Smooth muscle cell (in vitro differentiated cells): Measurements from ENCODE around the gene GALNT9. TPM values are rescaled to one million over a fixed set of nuclear protein-coding genes. Genes with fewer than 3 reads are reported as not detected.

Experiments
- DNase-seq: peaks from one replicate; lab custom pipeline; 2025; ENCODE audit not compliant: unreplicated experiment; lab: John Stamatoyannopoulos, UW
- H2AFZ ChIP-seq: fragments of 200-600 bp; sonication (generic); 2 replicates; pipeline ENCODE4 v1.6.0; 2016; ENCODE audit warnings: antibody characterized with exemption, low read depth, mild to moderate bottlenecking
- H3F3A ChIP-seq: fragments of 200-600 bp; sonication (generic); 2 replicates; pipeline ENCODE4 v1.6.0; 2017; ENCODE audit warnings: antibody characterized with exemption, low read depth
- H3K27ac ChIP-seq: fragments of 200-600 bp; sonication (generic); 2 replicates; pipeline ENCODE4 v1.5.1; 2016; ENCODE audit warnings: low read depth, mild to moderate bottlenecking
- H3K27me3 ChIP-seq: fragments of 200-600 bp; sonication (generic); 2 replicates; pipeline ENCODE4 v1.6.1; 2016; ENCODE audit warnings: low read depth, mild to moderate bottlenecking
- H3K36me3 ChIP-seq: fragments of 200-600 bp; sonication (generic); 2 replicates; pipeline ENCODE4 v1.5.1; 2016; ENCODE audit warnings: low read depth
- H3K4me1 ChIP-seq: fragments of 200-600 bp; sonication (generic); 2 replicates; pipeline ENCODE4 v1.5.1; 2016; ENCODE audit warnings: low read depth
- H3K4me2 ChIP-seq: fragments of 200-600 bp; sonication (generic); 2 replicates; pipeline ENCODE4 v1.6.0; 2016; ENCODE audit warnings: mild to moderate bottlenecking
- H3K4me3 ChIP-seq: fragments of 200-600 bp; sonication (generic); 2 replicates; pipeline ENCODE4 v1.5.1; 2016; ENCODE audit warnings: mild to moderate bottlenecking
- H3K79me2 ChIP-seq: fragments of 200-600 bp; sonication (generic); 2 replicates; pipeline ENCODE4 v1.6.0; 2016; ENCODE audit warnings: low read depth, mild to moderate bottlenecking
- H3K9ac ChIP-seq: fragments of 200-600 bp; sonication (generic); 2 replicates; pipeline ENCODE4 v1.6.0; 2016; ENCODE audit warnings: low read depth
- H3K9me3 ChIP-seq: fragments of 200-600 bp; sonication (generic); replicated peaks from 2 replicates; pipeline ENCODE4 v1.5.1; 2016; ENCODE audit warnings: low read depth
- H4K20me1 ChIP-seq: fragments of 200-600 bp; sonication (generic); 2 replicates; pipeline ENCODE4 v1.6.0; 2016; ENCODE audit warnings: low read depth
- WGBS: methylation state at CpG from one replicate; pipeline ENCODE4 v1.1.7; 2016; ENCODE audit warnings: low lambda C conversion rate; 5-methylcytosine and 5-hydroxymethylcytosine counted together
- polyA plus RNA-seq: library from polyadenylated mRNA; unstranded; fragments of >200 nt; fragmentation: Nextera tagmentation; extraction: Ambion mirVana; gene quantifications from 2 replicates; pipeline ENCODE4 v1.2.1, GENCODE V29; 2016
- total RNA-seq: library from RNA; depleted of rRNA; stranded (reverse); fragments of >200 nt; gene quantifications from 2 replicates; pipeline ENCODE4 v1.2.3, GENCODE V29; 2014
- TF ChIP-seq, protein P1 (sequence below): fragments of 200-600 bp; sonication (generic); IDR thresholded peaks from 2 replicates; pipeline ENCODE4 v1.5.1; 2017; ENCODE audit warnings: borderline replicate concordance, mild to moderate bottlenecking, antibody characterized with exemption; ENCODE audit not compliant: insufficient read depth, poor library complexity, severe bottlenecking

GALNT9 gene
- total and polyA plus RNA-seq, 2 experiments from 2014 or later: 1.1 TPM; not detected in 1

DNA sequence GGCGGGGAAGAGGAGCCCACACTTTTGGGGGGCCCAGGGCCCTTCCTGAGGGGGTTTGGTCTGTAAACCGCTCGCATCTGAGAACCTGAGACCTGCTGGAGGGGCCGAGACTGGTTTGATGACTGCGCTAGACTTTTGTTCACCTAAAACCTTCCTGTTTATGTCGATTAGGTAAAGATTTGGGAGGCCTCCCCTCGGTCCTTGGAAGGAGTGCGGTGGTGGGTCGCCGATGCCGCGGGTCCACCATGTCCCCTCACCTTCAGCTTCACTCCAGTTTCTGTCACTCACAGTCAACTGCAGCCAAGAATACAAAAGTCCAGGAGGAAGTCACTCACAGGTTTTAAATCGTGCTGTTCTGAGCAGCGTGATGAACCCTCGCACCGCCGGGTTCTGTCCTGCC is 10.5 kb upstream of the GALNT9 start:
- Histone ChIP-seq H3K9me3 (no peaks in the 10 kb centered on the region), H3K4me2 (no peak overlapping the region), H3K27me3 (peaks cover 14% of the 10 kb centered on the region), H3K9ac (no peak overlapping the region), H3K27ac (no peak overlapping the region), H2AFZ (no peak overlapping the region), H3K4me1 (no peaks in the 10 kb centered on the region), H3F3A (no peaks in the 10 kb centered on the region), H3K79me2 (no peaks in the 10 kb centered on the region), H3K4me3 (no peak overlapping the region), H4K20me1 (no peaks in the 10 kb centered on the region), H3K36me3 (no peaks in the 10 kb centered on the region)
- no peak for DNase-seq
- 82% methylated on average over 17 of the region's 17 CpGs for WGBS
- TF ChIP-seq, protein P1, sequence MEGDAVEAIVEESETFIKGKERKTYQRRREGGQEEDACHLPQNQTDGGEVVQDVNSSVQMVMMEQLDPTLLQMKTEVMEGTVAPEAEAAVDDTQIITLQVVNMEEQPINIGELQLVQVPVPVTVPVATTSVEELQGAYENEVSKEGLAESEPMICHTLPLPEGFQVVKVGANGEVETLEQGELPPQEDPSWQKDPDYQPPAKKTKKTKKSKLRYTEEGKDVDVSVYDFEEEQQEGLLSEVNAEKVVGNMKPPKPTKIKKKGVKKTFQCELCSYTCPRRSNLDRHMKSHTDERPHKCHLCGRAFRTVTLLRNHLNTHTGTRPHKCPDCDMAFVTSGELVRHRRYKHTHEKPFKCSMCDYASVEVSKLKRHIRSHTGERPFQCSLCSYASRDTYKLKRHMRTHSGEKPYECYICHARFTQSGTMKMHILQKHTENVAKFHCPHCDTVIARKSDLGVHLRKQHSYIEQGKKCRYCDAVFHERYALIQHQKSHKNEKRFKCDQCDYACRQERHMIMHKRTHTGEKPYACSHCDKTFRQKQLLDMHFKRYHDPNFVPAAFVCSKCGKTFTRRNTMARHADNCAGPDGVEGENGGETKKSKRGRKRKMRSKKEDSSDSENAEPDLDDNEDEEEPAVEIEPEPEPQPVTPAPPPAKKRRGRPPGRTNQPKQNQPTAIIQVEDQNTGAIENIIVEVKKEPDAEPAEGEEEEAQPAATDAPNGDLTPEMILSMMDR: no peak

- H3K9me3 ChIP-seq: no peaks in the 10 kb centered on the region
- no peaks in the 10 kb centered on the region for H3K79me2 ChIP-seq
- peaks cover 23% of the 10 kb centered on the region for H3K27me3 ChIP-seq
- no peaks in the 10 kb centered on the region for H4K20me1 ChIP-seq
- WGBS: 92% methylated on average over 24 of the region's 24 CpGs
- no peak overlapping the region for H3K4me3 ChIP-seq
- no peak overlapping the region for H3K4me2 ChIP-seq
- no peak for DNase-seq
- H3F3A ChIP-seq: no peaks in the 10 kb centered on the region
- H3K27ac ChIP-seq: no peak overlapping the region
- no peak overlapping the region for H3K9ac ChIP-seq
- no peaks in the 10 kb centered on the region for H3K36me3 ChIP-seq
- no peak overlapping the region for H2AFZ ChIP-seq
- no peaks in the 10 kb centered on the region for H3K4me1 ChIP-seq
- TF ChIP-seq, protein P1: no peak
These were observed 9.4 kb upstream of the GALNT9 start for GRCh38 chr12:132338781-132339180.

- H3K36me3 ChIP-seq: no peaks in the 10 kb centered on the region
- no peaks in the 10 kb centered on the region for H3F3A ChIP-seq
- no peak overlapping the region for H3K4me2 ChIP-seq
- H3K4me1 ChIP-seq: no peaks in the 10 kb centered on the region
- H3K27ac ChIP-seq: no peak overlapping the region
- no peak overlapping the region for H3K4me3 ChIP-seq
- no peak for DNase-seq
- no peaks in the 10 kb centered on the region for H3K9me3 ChIP-seq
- H4K20me1 ChIP-seq: no peaks in the 10 kb centered on the region
- H3K79me2 ChIP-seq: no peaks in the 10 kb centered on the region
- peaks cover 21% of the 10 kb centered on the region for H3K27me3 ChIP-seq
- H2AFZ ChIP-seq: no peak overlapping the region
- 94% methylated on average over 20 of the region's 20 CpGs for WGBS
- TF ChIP-seq, protein P1: no peak
- no peak overlapping the region for H3K9ac ChIP-seq
These were observed 8.9 kb upstream of the GALNT9 start for GRCh38 chr12:132338311-132338710.

DNA sequence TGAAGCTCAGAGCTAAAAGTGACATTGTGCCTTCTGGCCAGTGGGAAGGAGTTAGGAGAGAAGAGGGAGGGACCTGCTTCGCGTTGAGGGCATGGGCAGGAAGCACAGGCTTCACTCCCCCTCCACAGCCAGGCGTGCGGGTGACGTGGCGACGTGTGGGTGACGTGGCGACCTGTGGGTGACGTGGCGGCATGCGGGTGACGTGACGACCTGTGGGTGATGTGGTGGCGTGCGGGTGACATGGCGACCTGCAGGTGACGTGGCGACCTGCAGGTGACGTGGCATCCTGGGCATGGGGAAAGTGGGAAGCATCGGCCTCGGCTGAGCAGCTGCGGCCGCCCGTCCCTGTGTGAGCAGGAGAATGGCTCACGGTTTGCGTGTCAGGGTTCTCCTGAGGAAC is 8.2 kb upstream of the GALNT9 start:
- H3K36me3 ChIP-seq: no peaks in the 10 kb centered on the region
- no peak overlapping the region for H3K4me2 ChIP-seq
- no peak overlapping the region for H3K4me3 ChIP-seq
- WGBS: 95% methylated on average over 27 of the region's 27 CpGs
- TF ChIP-seq, protein P1: no peak
- no peaks in the 10 kb centered on the region for H3F3A ChIP-seq
- no peak overlapping the region for H3K27ac ChIP-seq
- no peak for DNase-seq
- H3K79me2 ChIP-seq: no peaks in the 10 kb centered on the region
- H3K4me1 ChIP-seq: no peaks in the 10 kb centered on the region
- no peaks in the 10 kb centered on the region for H4K20me1 ChIP-seq
- no peak overlapping the region for H3K9ac ChIP-seq
- H3K27me3 ChIP-seq: peaks cover 21% of the 10 kb centered on the region
- H3K9me3 ChIP-seq: no peaks in the 10 kb centered on the region
- H2AFZ ChIP-seq: no peak overlapping the region
